ENCODE results near the gene USP40.

GRCh38 chr2:233497692-233498091 lies 68.9 kb downstream of the USP40 start:
- TF ChIP-seq CTCF (conservative IDR thresholded peaks at IDR 0.05 in 1 of 2, IDR thresholded peaks at IDR 0.05 in 1 of 2; ENCODE audit: low read depth in 1 of 2, low read length in 2 of 2): no peak
- TF ChIP-seq EZH2 (IDR thresholded peaks at IDR 0.05; ENCODE audit: low read length, missing control alignments): no peak
